HEK293 (cell line): ENCODE results near the gene ZNF219.

Experiments
- CTCF ChIA-PET: fragments of 350-600 bp; formaldehyde crosslinking; extraction: SDS; loops from one replicate; lab custom pipeline; 2021; ENCODE audit warnings: antibody characterized with exemption; lab: Yijun Ruan, JAX
- POLR2A ChIA-PET: fragments of 300-600 bp; formaldehyde crosslinking; extraction: SDS; loops from one replicate; lab custom pipeline; 2020; ENCODE audit warnings: antibody characterized with exemption, inconsistent platforms; lab: Yijun Ruan, JAX
- H3K27ac ChIP-seq: fragments of 200-500 bp; sonication (Bioruptor generic); 2 replicates; pipeline ENCODE4 v1.5.1; 2014; ENCODE audit warnings: low read depth, low read length, control low read depth, inconsistent platforms; ENCODE audit errors: extremely low read depth
- H3K36me3 ChIP-seq, 2 experiments: fragments of 200-500 bp in 1 of 2; sonication (Bioruptor generic) in 1 of 2; 1 replicate in 1 of 2; 2 replicates in 1 of 2; pipeline ENCODE4 v1.5.1; 2014 to 2017; ENCODE audit warnings: inconsistent platforms in 2 of 2, low read length in 2 of 2; ENCODE audit not compliant: control insufficient read depth in 2 of 2, insufficient read depth in 1 of 2
- H3K4me1 ChIP-seq: fragments of 200-500 bp; sonication (Bioruptor generic); 2 replicates; pipeline ENCODE4 v1.5.1; 2014; ENCODE audit warnings: mild to moderate bottlenecking, low read length, inconsistent platforms; ENCODE audit not compliant: control insufficient read depth, insufficient read depth
- H3K4me3 ChIP-seq: 2 replicates; pipeline ENCODE4 v1.5.1; 2011; ENCODE audit warnings: low read depth, mild to moderate bottlenecking, control low read depth, low read length, moderate library complexity
- H3K9me3 ChIP-seq: fragments of 200-500 bp; sonication (Bioruptor generic); 2 replicates; pipeline ENCODE4 v1.5.1; 2014; ENCODE audit warnings: low read depth, low read length, inconsistent platforms; ENCODE audit not compliant: control insufficient read depth, insufficient read depth
- CTCF ChIP-seq: fragments of 450-650 bp; formaldehyde crosslinking; IDR thresholded peaks from 2 replicates; pipeline ENCODE4 v1.5.1; 2016; ENCODE audit warnings: missing biosample characterization, missing genetic modification characterization
- GLIS1 ChIP-seq: fragments of 450-650 bp; formaldehyde crosslinking; IDR thresholded peaks from 2 replicates; pipeline ENCODE4 v1.5.1; 2016; ENCODE audit warnings: missing biosample characterization, missing genetic modification characterization
- GLIS2 ChIP-seq: fragments of 450-650 bp; formaldehyde crosslinking; IDR thresholded peaks from 2 replicates; pipeline ENCODE4 v1.5.1; 2016; ENCODE audit warnings: missing biosample characterization, missing genetic modification characterization
- HOXA7 ChIP-seq: sonication (generic); formaldehyde crosslinking; IDR thresholded peaks from 2 replicates; pipeline ENCODE4 v1.8.1; 2022; ENCODE audit warnings: missing genetic modification reagents, borderline replicate concordance
- MYNN ChIP-seq: fragments of 450-650 bp; formaldehyde crosslinking; IDR thresholded peaks from 2 replicates; pipeline ENCODE4 v1.5.1; 2016; ENCODE audit warnings: missing biosample characterization, missing genetic modification characterization, borderline replicate concordance
- OVOL3 ChIP-seq: fragments of 450-650 bp; formaldehyde crosslinking; IDR thresholded peaks from 2 replicates; pipeline ENCODE4 v1.5.1; 2016; ENCODE audit warnings: missing biosample characterization, missing genetic modification characterization
- REST ChIP-seq: fragments of 450-650 bp; formaldehyde crosslinking; IDR thresholded peaks from 2 replicates; pipeline ENCODE4 v1.5.1; 2016; ENCODE audit warnings: missing biosample characterization, missing genetic modification characterization
- SP7 ChIP-seq: fragments of 450-650 bp; formaldehyde crosslinking; IDR thresholded peaks from 2 replicates; pipeline ENCODE4 v1.5.1; 2016; ENCODE audit warnings: missing biosample characterization, missing genetic modification characterization
- TCF7L2 ChIP-seq: IDR thresholded peaks from 2 replicates; pipeline ENCODE4 v1.6.1; 2011; ENCODE audit warnings: low read depth, mild to moderate bottlenecking, inconsistent platforms, low read length, moderate library complexity, borderline replicate concordance
- WT1 ChIP-seq: fragments of 450-650 bp; formaldehyde crosslinking; IDR thresholded peaks from 2 replicates; pipeline ENCODE4 v1.5.1; 2016; ENCODE audit warnings: missing biosample characterization, missing genetic modification characterization
- ZBTB26 ChIP-seq: fragments of 450-650 bp; formaldehyde crosslinking; optimal IDR thresholded peaks from 2 replicates; pipeline ENCODE3; 2016; ENCODE audit warnings: missing biosample characterization, mild to moderate bottlenecking, missing genetic modification characterization
- ZBTB48 ChIP-seq: fragments of 450-650 bp; formaldehyde crosslinking; IDR thresholded peaks from 2 replicates; pipeline ENCODE4 v1.5.1; 2016; ENCODE audit warnings: missing biosample characterization, missing genetic modification characterization
- ZEB2 ChIP-seq: fragments of 450-650 bp; formaldehyde crosslinking; IDR thresholded peaks from 2 replicates; pipeline ENCODE4 v1.5.1; 2016; ENCODE audit warnings: missing biosample characterization, missing genetic modification characterization
- ZFP37 ChIP-seq: fragments of 450-650 bp; formaldehyde crosslinking; IDR thresholded peaks from 2 replicates; pipeline ENCODE4 v1.5.1; 2016; ENCODE audit warnings: missing biosample characterization, missing genetic modification characterization
- ZIC2 ChIP-seq: fragments of 450-650 bp; formaldehyde crosslinking; IDR thresholded peaks from 2 replicates; pipeline ENCODE4 v1.5.1; 2016; ENCODE audit warnings: missing biosample characterization, missing genetic modification characterization
- ZNF10 ChIP-seq: fragments of 450-650 bp; formaldehyde crosslinking; IDR thresholded peaks from 2 replicates; pipeline ENCODE4 v1.5.1; 2017; ENCODE audit warnings: missing biosample characterization, missing genetic modification characterization
- ZNF140 ChIP-seq: fragments of 450-650 bp; formaldehyde crosslinking; IDR thresholded peaks from 2 replicates; pipeline ENCODE4 v1.5.1; 2016; ENCODE audit warnings: missing biosample characterization, missing genetic modification characterization
- ZNF174 ChIP-seq: fragments of 450-650 bp; formaldehyde crosslinking; IDR thresholded peaks from 2 replicates; pipeline ENCODE4 v1.5.0; 2017; ENCODE audit warnings: missing biosample characterization, mild to moderate bottlenecking, missing genetic modification characterization
- ZNF239 ChIP-seq: fragments of 450-650 bp; formaldehyde crosslinking; IDR thresholded peaks from 2 replicates; pipeline ENCODE4 v1.5.1; 2016; ENCODE audit warnings: missing biosample characterization, missing genetic modification characterization
- ZNF341 ChIP-seq: fragments of 450-650 bp; formaldehyde crosslinking; IDR thresholded peaks from 2 replicates; pipeline ENCODE4; 2016; ENCODE audit warnings: low read depth, missing biosample characterization, missing genetic modification characterization
- ZNF354C ChIP-seq: fragments of 450-650 bp; formaldehyde crosslinking; IDR thresholded peaks from 2 replicates; pipeline ENCODE4 v1.5.1; 2016; ENCODE audit warnings: missing biosample characterization, missing genetic modification characterization, low read depth, borderline replicate concordance
- ZNF37A ChIP-seq: fragments of 450-650 bp; IDR thresholded peaks from 2 replicates; pipeline ENCODE4 v1.5.1; 2018; ENCODE audit warnings: missing biosample characterization, missing genetic modification characterization
- ZNF394 ChIP-seq: fragments of 450-650 bp; formaldehyde crosslinking; IDR thresholded peaks from 2 replicates; pipeline ENCODE4 v1.5.1; 2016; ENCODE audit warnings: missing biosample characterization, missing genetic modification characterization, mild to moderate bottlenecking, moderate library complexity, borderline replicate concordance
- ZNF404 ChIP-seq: fragments of 450-650 bp; formaldehyde crosslinking; IDR thresholded peaks from 2 replicates; pipeline ENCODE4 v1.5.1; 2017; ENCODE audit warnings: missing biosample characterization, missing genetic modification characterization
- ZNF548 ChIP-seq: fragments of 450-650 bp; formaldehyde crosslinking; IDR thresholded peaks from 2 replicates; pipeline ENCODE4 v1.5.1; 2016; ENCODE audit warnings: missing biosample characterization, missing genetic modification characterization
- ZNF549 ChIP-seq: fragments of 450-650 bp; IDR thresholded peaks from 2 replicates; pipeline ENCODE4 v1.5.1; 2018; ENCODE audit warnings: missing biosample characterization, missing genetic modification characterization, mild to moderate bottlenecking, inconsistent platforms, moderate library complexity
- ZNF561 ChIP-seq: fragments of 450-650 bp; IDR thresholded peaks from 2 replicates; pipeline ENCODE4 v1.5.1; 2018; ENCODE audit warnings: missing biosample characterization, missing genetic modification characterization, borderline replicate concordance
- ZNF596 ChIP-seq: fragments of 450-650 bp; IDR thresholded peaks from 2 replicates; pipeline ENCODE4 v1.5.0; 2018; ENCODE audit warnings: missing biosample characterization, mild to moderate bottlenecking, missing genetic modification characterization, moderate library complexity
- ZNF654 ChIP-seq: fragments of 450-650 bp; formaldehyde crosslinking; IDR thresholded peaks from 2 replicates; pipeline ENCODE4 v1.5.1; 2016; ENCODE audit warnings: low read depth, missing biosample characterization, missing genetic modification characterization

ZNF219 gene

GRCh38 chr14:21069388-21070082 lies 28.9 kb downstream of the ZNF219 start (continued):
- TF ChIP-seq SP7, result peak; percentile 29; the same call in 1 of the 2 replicates
- peak; percentile 87 for TF ChIP-seq ZBTB48

GRCh38 chr14:21068521-21069387 lies 29.7 kb downstream of the ZNF219 start:
- H3K36me3 ChIP-seq, result peaks cover 0 to 10% of the 10 kb centered on the region in 2 experiments; a peak in 1 of 3 replicates
- no peak overlapping the region for H3K4me3 ChIP-seq
- H3K9me3 ChIP-seq, result no peaks in the 10 kb centered on the region
- H3K4me1 ChIP-seq, result peaks cover 16% of the 10 kb centered on the region
- H3K27ac ChIP-seq, result no peak overlapping the region; the same call in 1 of the 2 replicates
- CTCF ChIA-PET, result interaction anchor here (0.6 to 5.0 kb wide), 15 partner anchors 9 to 217 kb away, joined by 3 to 131 read pairs (median 7); partner anchors contain the start of genes RNASE7 and TMEM253
- POLR2A ChIA-PET, result interaction anchor here (1.0 to 1.6 kb wide), 5 partner anchors 19 to 54 kb away, joined by 3 to 8 read pairs (median 5); no protein-coding TSS in a partner anchor
- TF ChIP-seq HOXA7 (CRISPR knock-in tag), result no peak
- no peak for TF ChIP-seq WT1 (tag by site-specific recombination)
- TF ChIP-seq ZNF239 (tag by site-specific recombination), result no peak
- no peak for TF ChIP-seq ZNF37A (tag by site-specific recombination)
- peak; percentile 95 for TF ChIP-seq ZNF341 (tag by site-specific recombination)
- TF ChIP-seq GLIS2, result peak; percentile 32; the same call in 1 of the 2 replicates
- no peak for TF ChIP-seq ZNF561 (tag by site-specific recombination)
- no peak for TF ChIP-seq MYNN (tag by site-specific recombination)
- TF ChIP-seq ZNF549, result no peak
- TF ChIP-seq ZEB2 (tag by site-specific recombination), result 0 out of 2 replicates have a peak, but pooled peaks have one; percentile 51
- TF ChIP-seq ZNF10 (tag by site-specific recombination), result no peak
- no peak for TF ChIP-seq ZNF596 (tag by site-specific recombination)
- no peak for TF ChIP-seq ZNF174 (tag by site-specific recombination)
- no peak for TF ChIP-seq OVOL3 (tag by site-specific recombination)
- TF ChIP-seq REST (tag by site-specific recombination), result no peak
- TF ChIP-seq ZNF404 (tag by site-specific recombination), result no peak
- TF ChIP-seq ZNF140 (tag by site-specific recombination), result no peak
- peak; percentile 9 for TF ChIP-seq ZBTB26 (tag by site-specific recombination)
- peak; percentile 34; the same call in 1 of the 2 replicates for TF ChIP-seq GLIS1 (tag by site-specific recombination)
- TF ChIP-seq ZIC2 (tag by site-specific recombination), result no peak
- TF ChIP-seq CTCF, result 0 out of 2 replicates have a peak, but pooled peaks have one; percentile 13
- TF ChIP-seq ZNF548 (tag by site-specific recombination), result no peak
- no peak for TF ChIP-seq TCF7L2
- peak; percentile 59 for TF ChIP-seq ZNF654 (tag by site-specific recombination)
- TF ChIP-seq ZNF354C, result no peak
- no peak for TF ChIP-seq ZFP37 (tag by site-specific recombination)
- no peak for TF ChIP-seq ZNF394 (tag by site-specific recombination)
